Measurements from ENCODE around the gene GSTO2.

The GSTO2 gene

DNA sequence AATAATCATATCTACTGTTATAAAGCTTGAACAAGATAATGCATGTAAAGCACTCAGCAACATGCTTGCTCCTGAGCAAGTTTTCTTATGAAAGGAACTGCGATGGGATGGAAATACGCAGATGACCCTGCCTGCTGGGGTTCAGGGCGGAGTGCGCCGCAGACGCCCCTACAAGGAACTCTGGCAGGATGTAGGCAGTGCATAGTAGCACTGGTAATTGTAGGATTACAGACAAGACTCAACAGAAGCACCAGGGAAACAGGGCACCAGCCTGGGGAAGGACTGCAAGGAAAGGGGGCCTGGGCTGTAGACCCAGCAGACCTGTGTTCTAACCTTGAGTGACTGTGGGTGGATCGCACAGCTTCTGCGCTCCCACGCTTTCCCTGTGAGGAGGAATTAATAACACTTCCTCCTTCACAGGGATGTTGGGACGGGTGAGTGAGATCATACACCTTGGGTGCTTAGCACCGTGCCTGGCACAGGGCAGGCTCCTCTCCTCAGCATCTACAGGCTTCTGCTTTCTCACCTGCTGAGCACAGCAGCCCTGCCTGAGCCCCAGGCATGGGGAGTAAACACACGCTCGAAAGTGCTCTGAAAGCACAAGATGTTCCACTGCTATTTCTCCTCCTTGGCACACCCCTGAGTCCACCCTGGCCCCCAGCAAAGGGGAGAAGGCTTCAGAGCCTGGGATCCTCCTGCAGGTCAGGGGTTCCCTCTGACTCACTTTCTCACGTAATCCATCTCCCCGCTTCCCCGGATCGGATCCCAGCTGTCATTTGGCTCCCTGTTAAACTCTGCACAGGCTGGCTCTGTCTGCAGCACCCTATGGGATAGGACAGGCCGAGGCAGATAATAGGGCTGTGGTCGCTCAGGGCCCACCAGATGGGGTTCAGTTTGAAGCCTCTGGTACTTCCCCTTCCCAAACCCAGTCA lies 50.1 kb downstream of the GSTO2 start:
- H3K27ac ChIP-seq: no peak overlapping the region
- H3K4me3 ChIP-seq: no peak overlapping the region
- no peaks in the 10 kb centered on the region; the same call in 1 of the 2 replicates for H3K36me3 ChIP-seq (ENCODE audit: insufficient read depth, low read length)
- no peak for TF ChIP-seq EZH2 (IDR thresholded peaks at IDR 0.05)
- TF ChIP-seq FOXP2 (optimal IDR thresholded peaks at IDR 0.05; ENCODE audit: control extremely low read depth, extremely low read length, insufficient read depth): no peak
- TF ChIP-seq POLR2AphosphoS5 (IDR thresholded peaks at IDR 0.05; ENCODE audit: borderline replicate concordance, low read depth, low read length): no peak
- no peak for DNase-seq (ENCODE audit: low read depth, low spot score)
- no peak overlapping the region for H3K9ac ChIP-seq (ENCODE audit: insufficient read length)
- no peaks in the 10 kb centered on the region for H3K9me3 ChIP-seq (ENCODE audit: low read depth, low read length)

DNA sequence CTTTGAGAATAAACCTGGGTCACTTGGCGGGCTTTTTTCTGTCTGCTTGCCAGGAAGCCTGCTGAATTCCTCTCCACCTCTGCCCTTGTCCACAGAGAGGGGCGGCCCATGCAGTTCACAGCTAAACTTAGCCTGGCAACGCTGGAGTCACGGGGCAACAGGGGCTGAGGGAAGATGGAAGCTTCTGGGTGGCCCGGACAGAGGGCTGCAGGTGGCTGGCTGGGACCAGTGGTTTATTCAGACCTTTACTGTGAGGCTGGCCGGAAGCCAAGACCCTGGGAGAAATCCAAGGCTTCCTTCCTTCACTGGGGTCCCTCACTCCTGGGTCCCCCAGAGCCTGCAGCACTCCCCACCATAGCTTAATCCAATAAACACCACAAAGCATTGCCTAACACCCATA lies 52.2 kb downstream of the GSTO2 start:
- Histone ChIP-seq H3K4me3 (no peak overlapping the region), H3K36me3 (ENCODE audit: insufficient read depth, low read length) (no peaks in the 10 kb centered on the region), H3K9me3 (ENCODE audit: low read depth, low read length) (no peaks in the 10 kb centered on the region), H3K27ac (no peak overlapping the region), H3K9ac (ENCODE audit: insufficient read length) (no peak overlapping the region)
- no peak for DNase-seq (ENCODE audit: low read depth, low spot score)
- TF ChIP-seq POLR2AphosphoS5 (IDR thresholded peaks at IDR 0.05; ENCODE audit: borderline replicate concordance, low read depth, low read length) (no peak), FOXP2 (optimal IDR thresholded peaks at IDR 0.05; ENCODE audit: control extremely low read depth, extremely low read length, insufficient read depth) (no peak), EZH2 (IDR thresholded peaks at IDR 0.05) (no peak)

DNA sequence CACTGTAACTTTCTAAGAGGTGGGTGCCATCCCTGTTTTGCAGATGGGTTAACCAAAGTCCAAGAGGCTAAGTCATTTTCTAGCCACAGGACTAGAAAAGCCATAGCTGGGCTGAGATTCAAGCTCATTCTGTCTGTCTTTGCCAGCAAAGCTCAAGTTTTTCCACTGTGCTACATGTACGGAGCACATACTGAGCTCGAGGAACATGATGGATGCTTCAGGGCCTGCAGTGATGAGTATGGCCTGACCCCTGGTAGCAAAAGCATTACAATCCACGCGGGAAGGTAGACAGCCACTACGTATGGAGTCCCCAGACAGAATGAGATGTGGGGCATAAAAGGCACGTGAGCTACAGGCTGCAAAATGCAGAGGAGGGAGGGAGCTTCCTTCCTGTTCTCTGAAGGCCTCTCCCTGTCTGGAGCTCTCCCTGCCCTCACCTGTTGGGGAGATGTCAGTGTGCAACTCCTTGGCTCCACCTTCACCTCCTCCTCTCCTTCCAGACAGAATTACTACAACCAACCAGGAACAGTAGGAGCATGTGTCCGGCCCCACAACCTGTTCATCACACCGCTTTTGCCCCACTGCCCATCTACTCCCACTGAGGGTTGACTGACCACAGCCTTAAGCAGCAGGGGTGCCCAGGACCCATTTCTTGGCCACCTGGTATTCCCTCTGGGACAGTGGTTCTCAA lies 52.9 kb downstream of the GSTO2 start:
- DNase-seq (ENCODE audit: low read depth, low spot score): no peak
- H3K9me3 ChIP-seq (ENCODE audit: low read depth, low read length): no peaks in the 10 kb centered on the region
- no peak overlapping the region for H3K27ac ChIP-seq
- no peaks in the 10 kb centered on the region for H3K36me3 ChIP-seq (ENCODE audit: insufficient read depth, low read length)
- H3K4me3 ChIP-seq: no peak overlapping the region
- no peak overlapping the region for H3K9ac ChIP-seq (ENCODE audit: insufficient read length)
- no peak for TF ChIP-seq FOXP2 (optimal IDR thresholded peaks at IDR 0.05; ENCODE audit: control extremely low read depth, extremely low read length, insufficient read depth)
- no peak for TF ChIP-seq POLR2AphosphoS5 (IDR thresholded peaks at IDR 0.05; ENCODE audit: borderline replicate concordance, low read depth, low read length)

DNA sequence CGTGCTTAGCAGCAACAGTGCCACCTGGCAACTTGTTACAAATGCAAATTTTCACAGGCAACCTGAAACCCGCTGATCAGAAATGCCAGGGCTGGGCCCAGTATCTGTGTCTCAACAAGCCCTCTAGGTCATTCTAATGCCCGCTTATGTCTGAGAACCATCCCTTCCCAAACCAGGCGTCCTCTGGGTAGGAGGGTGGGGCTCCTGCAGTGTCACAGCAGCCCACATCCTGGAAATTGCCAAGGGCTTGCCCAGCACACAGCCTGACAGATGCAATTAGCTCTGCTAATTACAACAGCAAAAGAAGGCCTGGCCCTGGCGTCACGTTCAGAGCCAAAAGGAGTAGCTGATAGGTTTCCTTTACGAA lies 53.4 kb downstream of the GSTO2 start:
- no peaks in the 10 kb centered on the region for H3K9me3 ChIP-seq (ENCODE audit: low read depth, low read length)
- TF ChIP-seq POLR2AphosphoS5 (IDR thresholded peaks at IDR 0.05; ENCODE audit: borderline replicate concordance, low read depth, low read length) (no peak), FOXP2 (optimal IDR thresholded peaks at IDR 0.05; ENCODE audit: control extremely low read depth, extremely low read length, insufficient read depth) (no peak), EZH2 (IDR thresholded peaks at IDR 0.05) (no peak)
- H3K36me3 ChIP-seq (ENCODE audit: insufficient read depth, low read length): no peaks in the 10 kb centered on the region
- no peak overlapping the region for H3K4me3 ChIP-seq
- no peak for DNase-seq (ENCODE audit: low read depth, low spot score)
- no peak overlapping the region for H3K9ac ChIP-seq (ENCODE audit: insufficient read length)
- H3K27ac ChIP-seq: no peak overlapping the region

DNA sequence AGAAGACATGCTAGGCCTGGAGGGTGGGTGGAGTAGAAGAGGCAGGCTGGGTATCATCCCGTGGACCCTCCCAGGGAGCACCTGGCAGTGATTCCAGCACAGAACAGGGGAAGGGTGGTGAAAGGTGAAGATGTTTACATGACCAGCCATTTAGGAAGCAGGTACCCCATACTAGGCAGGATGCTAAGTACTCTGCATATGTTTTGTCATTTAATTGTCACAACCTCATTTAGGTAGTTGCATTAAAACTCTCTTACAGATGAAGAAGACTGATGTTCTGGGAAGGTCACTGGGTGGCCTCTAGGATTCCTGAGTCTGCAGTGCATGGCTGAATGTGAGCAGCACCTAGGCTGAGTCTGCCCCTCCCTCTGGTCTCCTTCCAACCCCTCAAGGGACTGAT lies 54.1 kb downstream of the GSTO2 start:
- no peaks in the 10 kb centered on the region for H3K36me3 ChIP-seq (ENCODE audit: insufficient read depth, low read length)
- H3K9me3 ChIP-seq (ENCODE audit: low read depth, low read length): no peaks in the 10 kb centered on the region
- H3K27ac ChIP-seq: no peak overlapping the region
- H3K4me3 ChIP-seq: no peak overlapping the region
- no peak overlapping the region for H3K9ac ChIP-seq (ENCODE audit: insufficient read length)
- DNase-seq (ENCODE audit: low read depth, low spot score): no peak
- TF ChIP-seq POLR2AphosphoS5 (IDR thresholded peaks at IDR 0.05; ENCODE audit: borderline replicate concordance, low read depth, low read length): no peak
- no peak for TF ChIP-seq EZH2 (IDR thresholded peaks at IDR 0.05)
- no peak for TF ChIP-seq FOXP2 (optimal IDR thresholded peaks at IDR 0.05; ENCODE audit: control extremely low read depth, extremely low read length, insufficient read depth)

DNA sequence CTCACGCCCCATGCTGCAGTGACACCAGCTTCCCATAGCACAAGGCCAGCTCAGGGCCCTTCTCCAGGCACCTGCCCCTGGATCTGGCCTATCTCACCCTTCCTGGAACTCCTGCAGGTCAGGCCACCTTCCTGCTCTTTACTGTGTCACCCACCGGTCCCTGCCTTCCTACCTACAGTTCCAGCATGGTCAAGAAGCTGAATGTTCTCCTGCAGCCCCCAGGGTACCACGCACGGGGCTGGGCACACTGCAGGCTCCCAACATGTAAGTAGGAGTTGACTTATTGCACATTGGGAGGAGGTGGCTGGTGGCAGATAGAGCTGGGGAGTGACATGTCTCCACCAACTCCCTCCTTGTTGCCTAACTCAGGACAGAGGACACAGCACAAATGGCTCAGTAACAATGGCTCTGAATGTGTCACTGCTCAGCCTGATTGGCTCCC lies 54.8 kb downstream of the GSTO2 start:
- H3K9me3 ChIP-seq (ENCODE audit: low read depth, low read length): no peaks in the 10 kb centered on the region
- no peak overlapping the region for H3K27ac ChIP-seq
- no peak overlapping the region for H3K4me3 ChIP-seq
- DNase-seq (ENCODE audit: low read depth, low spot score): no peak
- TF ChIP-seq FOXP2 (optimal IDR thresholded peaks at IDR 0.05; ENCODE audit: control extremely low read depth, extremely low read length, insufficient read depth) (no peak), EZH2 (IDR thresholded peaks at IDR 0.05) (no peak), POLR2AphosphoS5 (IDR thresholded peaks at IDR 0.05; ENCODE audit: borderline replicate concordance, low read depth, low read length) (no peak)
- no peak overlapping the region for H3K9ac ChIP-seq (ENCODE audit: insufficient read length)
- no peaks in the 10 kb centered on the region for H3K36me3 ChIP-seq (ENCODE audit: insufficient read depth, low read length)

DNA sequence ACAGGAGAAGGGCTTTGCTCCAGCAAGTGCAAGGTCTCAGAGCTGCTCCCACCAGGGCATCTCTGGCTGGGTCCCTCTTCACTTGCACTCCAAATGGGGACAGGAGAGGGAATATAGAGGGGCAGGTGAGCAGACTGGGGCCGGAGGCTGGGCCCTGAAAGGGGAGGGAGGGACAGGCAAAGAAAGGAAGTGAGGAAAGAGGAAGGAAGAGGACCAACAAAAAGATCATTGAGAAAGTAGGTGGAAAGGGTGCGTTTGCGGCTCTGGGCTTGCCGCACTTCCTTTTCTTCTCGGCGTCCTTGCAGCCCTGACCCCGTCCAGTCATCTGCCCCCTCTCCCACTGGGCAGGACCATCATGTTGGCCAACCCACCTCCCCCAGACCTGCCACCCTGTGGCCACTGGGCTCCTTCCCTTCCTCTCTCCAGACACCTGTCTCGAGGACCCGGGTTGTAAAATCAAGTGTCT lies 55.3 kb downstream of the GSTO2 start:
- Histone ChIP-seq H3K27ac (no peak overlapping the region), H3K9me3 (ENCODE audit: low read depth, low read length) (no peaks in the 10 kb centered on the region), H3K4me3 (no peak overlapping the region), H3K9ac (ENCODE audit: insufficient read length) (no peak overlapping the region), H3K36me3 (ENCODE audit: insufficient read depth, low read length) (no peaks in the 10 kb centered on the region)
- TF ChIP-seq FOXP2 (optimal IDR thresholded peaks at IDR 0.05; ENCODE audit: control extremely low read depth, extremely low read length, insufficient read depth) (no peak), POLR2AphosphoS5 (IDR thresholded peaks at IDR 0.05; ENCODE audit: borderline replicate concordance, low read depth, low read length) (no peak), EZH2 (IDR thresholded peaks at IDR 0.05) (no peak)
- no peak for DNase-seq (ENCODE audit: low read depth, low spot score)

DNA sequence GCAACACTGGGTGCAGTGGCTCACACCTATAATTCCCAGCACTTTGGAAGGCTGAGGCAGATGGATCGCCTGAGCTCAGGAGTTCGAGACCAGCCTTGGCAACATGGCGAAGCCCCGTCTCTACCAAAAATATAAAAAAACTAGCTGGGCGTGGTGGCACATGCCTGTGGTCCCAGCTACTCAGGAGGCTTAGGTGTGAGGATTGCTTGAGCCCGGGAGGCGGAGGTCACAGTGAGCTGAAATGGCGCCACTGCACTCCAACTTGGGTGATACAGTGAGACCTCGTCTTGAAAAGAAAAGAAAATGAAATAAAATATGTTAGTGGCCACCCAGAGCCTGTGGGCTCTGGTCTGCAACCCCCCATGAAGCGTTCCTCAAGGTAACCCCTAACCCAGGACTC lies 55.9 kb downstream of the GSTO2 start:
- no peak for DNase-seq (ENCODE audit: low read depth, low spot score)
- H3K9me3 ChIP-seq (ENCODE audit: low read depth, low read length): no peaks in the 10 kb centered on the region
- H3K4me3 ChIP-seq: no peak overlapping the region
- H3K27ac ChIP-seq: no peak overlapping the region
- no peaks in the 10 kb centered on the region for H3K36me3 ChIP-seq (ENCODE audit: insufficient read depth, low read length)
- TF ChIP-seq FOXP2 (optimal IDR thresholded peaks at IDR 0.05; ENCODE audit: control extremely low read depth, extremely low read length, insufficient read depth) (no peak), EZH2 (IDR thresholded peaks at IDR 0.05) (no peak), POLR2AphosphoS5 (IDR thresholded peaks at IDR 0.05; ENCODE audit: borderline replicate concordance, low read depth, low read length) (no peak)
- H3K9ac ChIP-seq (ENCODE audit: insufficient read length): no peak overlapping the region

Data from SK-N-MC (cell line).